BLaER1 (cell line): Measurements from ENCODE around the gene FGD4.
"Not testable (repeated sequence)": the region's sequence is repeated elsewhere in the genome, so short reads cannot be mapped to it uniquely, and the experiment has no call there.

Experiments used
- H3K27ac ChIP-seq: shearing (Covaris generic); formaldehyde crosslinking; 2 replicates; pipeline ENCODE4 v1.8.1; 2022
- H3K27me3 ChIP-seq: shearing (Covaris generic); formaldehyde crosslinking; 2 replicates; pipeline ENCODE4 v1.8.1; 2022
- H3K36me3 ChIP-seq: shearing (Covaris generic); formaldehyde crosslinking; 2 replicates; pipeline ENCODE4 v1.8.1; 2022
- H3K4me1 ChIP-seq: shearing (Covaris generic); formaldehyde crosslinking; 2 replicates; pipeline ENCODE4 v1.8.1; 2022
- H3K4me2 ChIP-seq: shearing (Covaris generic); formaldehyde crosslinking; 2 replicates; pipeline ENCODE4 v1.8.1; 2022
- H3K4me3 ChIP-seq: shearing (Covaris generic); formaldehyde crosslinking; 2 replicates; pipeline ENCODE4 v1.8.1; 2022
- H3K9ac ChIP-seq: shearing (Covaris generic); formaldehyde crosslinking; 2 replicates; pipeline ENCODE4 v1.8.1; 2022
- H3K9me3 ChIP-seq: shearing (Covaris generic); formaldehyde crosslinking; 2 replicates; pipeline ENCODE4 v1.8.1; 2022
- H4K20me1 ChIP-seq: shearing (Covaris generic); formaldehyde crosslinking; 2 replicates; pipeline ENCODE4 v1.8.1; 2022
- Cebpa-rat ChIP-seq: shearing (Covaris generic); IDR thresholded peaks from 2 replicates; pipeline ENCODE4 v1.8.1; 2022

Gene FGD4

DNA sequence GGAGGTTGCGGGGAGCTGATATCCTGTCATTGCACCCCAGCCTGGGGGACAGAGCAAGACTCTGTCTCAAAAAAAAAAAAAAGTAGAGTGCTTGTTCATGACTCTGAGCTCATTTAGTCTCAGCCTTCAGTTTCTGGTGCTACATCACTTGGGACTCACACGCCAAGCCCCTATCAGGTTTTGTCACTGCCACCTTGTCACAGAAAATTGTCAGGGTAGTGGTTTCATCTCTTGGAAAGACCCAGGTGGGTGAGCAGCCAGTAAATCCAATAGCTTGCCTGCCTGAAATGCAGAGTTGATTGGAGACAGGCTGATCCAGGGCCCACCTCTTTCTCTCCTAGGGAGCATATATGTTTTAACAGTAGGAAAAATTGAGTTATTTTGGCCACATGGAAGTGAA is 113.0 kb downstream of the FGD4 start:
- Histone ChIP-seq H3K27me3 (no peaks in the 10 kb centered on the region), H3K27ac (no peak overlapping the region), H3K36me3 (no peaks in the 10 kb centered on the region), H3K9me3 (no peaks in the 10 kb centered on the region), H3K4me2 (no peak overlapping the region), H3K4me1 (peaks cover 16% of the 10 kb centered on the region), H3K9ac (no peak overlapping the region), H3K4me3 (no peak overlapping the region), H4K20me1 (no peaks in the 10 kb centered on the region)
- no peak for TF ChIP-seq Cebpa-rat

DNA sequence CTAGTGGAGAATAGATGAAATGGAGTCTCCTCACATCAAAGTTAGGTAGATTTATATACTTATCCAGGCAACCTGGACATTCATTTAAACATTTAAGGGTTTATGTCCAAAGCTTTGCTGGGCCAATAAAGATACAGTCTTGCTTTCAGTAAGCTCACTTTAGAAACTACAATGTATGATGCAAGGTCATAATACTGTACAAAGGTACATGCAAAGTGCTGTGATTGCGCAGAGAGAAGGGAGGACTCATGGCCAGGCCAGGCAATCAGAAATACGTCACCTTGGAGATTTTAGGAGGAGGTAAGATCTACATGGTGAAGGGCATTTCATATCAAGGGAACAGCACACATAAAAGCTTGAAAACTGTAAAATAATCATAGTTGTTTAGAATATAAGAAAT is 113.6 kb downstream of the FGD4 start:
- Histone ChIP-seq H3K9me3 (no peaks in the 10 kb centered on the region), H3K36me3 (no peaks in the 10 kb centered on the region), H3K9ac (no peak overlapping the region), H3K27me3 (no peaks in the 10 kb centered on the region), H3K27ac (no peak overlapping the region), H3K4me2 (no peak overlapping the region), H4K20me1 (no peaks in the 10 kb centered on the region), H3K4me1 (peaks cover 16% of the 10 kb centered on the region), H3K4me3 (no peak overlapping the region)
- no peak for TF ChIP-seq Cebpa-rat

DNA sequence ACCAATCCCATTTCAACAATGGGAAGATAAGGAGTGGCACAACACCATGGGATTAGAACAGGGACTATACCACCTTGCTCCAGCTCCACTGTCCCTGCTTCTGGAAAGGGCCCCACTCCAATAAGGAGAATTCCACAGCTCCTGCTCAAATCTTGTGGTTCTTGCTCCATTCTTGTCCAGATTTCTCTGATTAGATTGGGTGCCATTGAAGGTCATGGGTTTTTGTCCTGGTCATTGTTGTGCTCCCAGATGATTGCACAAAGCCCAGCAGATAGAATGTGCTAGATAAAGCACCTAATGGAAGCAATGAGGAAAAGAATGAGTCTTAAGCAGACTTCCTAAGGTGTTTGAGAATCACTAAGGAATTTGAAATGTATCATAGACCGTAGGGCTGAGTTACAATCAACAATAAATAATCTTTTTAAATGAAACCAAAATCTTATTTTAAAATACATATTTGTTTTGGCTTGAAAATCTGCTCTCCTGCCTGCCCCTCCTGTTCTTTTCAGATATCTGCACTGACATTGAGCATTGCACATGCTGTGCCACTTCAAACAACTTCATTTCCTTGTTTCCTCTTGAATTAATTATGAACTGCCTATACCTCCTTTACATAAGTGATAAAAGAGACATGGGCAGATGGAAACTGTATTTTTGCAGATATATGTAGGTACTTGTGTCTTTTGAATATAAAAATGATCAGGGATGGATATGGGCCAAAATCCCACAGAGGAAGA is 115.9 kb downstream of the FGD4 start:
- Histone ChIP-seq H3K27me3 (no peaks in the 10 kb centered on the region), H3K27ac (no peak overlapping the region), H4K20me1 (no peaks in the 10 kb centered on the region), H3K36me3 (no peaks in the 10 kb centered on the region), H3K9ac (no peak overlapping the region), H3K4me1 (peaks cover 19% of the 10 kb centered on the region), H3K4me3 (no peak overlapping the region), H3K4me2 (peak overlapping the region; percentile 55), H3K9me3 (no peaks in the 10 kb centered on the region)
- no peak for TF ChIP-seq Cebpa-rat

DNA sequence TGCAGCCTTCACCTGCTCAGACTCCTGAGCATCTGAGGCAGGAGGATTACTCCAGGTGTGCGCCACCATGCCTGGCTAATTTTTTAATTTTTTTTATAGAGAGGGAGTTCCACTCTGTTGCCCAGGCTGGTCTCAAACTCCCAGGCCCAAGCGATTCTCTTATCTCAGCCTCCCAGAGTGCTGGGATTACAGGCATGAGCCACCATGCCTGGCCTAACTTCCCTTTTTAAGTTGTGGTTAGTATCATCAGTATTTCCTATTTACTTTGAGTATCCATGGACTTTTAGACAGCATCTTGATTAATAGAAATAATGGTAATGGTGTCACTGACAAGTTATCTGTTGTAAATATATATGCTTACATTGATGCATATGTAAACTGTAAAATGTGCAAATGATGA is 116.9 kb downstream of the FGD4 start:
- H3K4me2 ChIP-seq, result peak overlapping the region; percentile 55

DNA sequence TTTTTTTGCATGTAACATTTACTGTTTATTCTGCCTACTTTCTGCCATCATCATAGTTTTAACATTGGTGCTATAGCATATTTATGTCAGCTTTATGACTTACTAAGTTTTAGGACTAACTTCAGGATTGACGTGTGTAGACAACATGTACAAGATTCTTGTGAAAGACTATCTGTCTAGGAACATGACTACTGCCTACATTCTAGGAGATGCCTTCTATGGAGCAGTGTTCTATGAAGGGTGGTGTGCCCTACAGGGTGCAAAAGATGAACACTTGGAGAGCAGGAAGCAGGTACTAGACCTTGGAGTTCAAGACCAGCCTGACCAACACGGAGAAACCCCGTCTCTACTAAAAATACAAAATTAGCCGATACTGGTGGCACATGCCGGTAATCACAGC is 118.6 kb downstream of the FGD4 start:
- no peaks in the 10 kb centered on the region for H3K9me3 ChIP-seq
- H3K4me3 ChIP-seq, result no peak overlapping the region
- H4K20me1 ChIP-seq, result no peaks in the 10 kb centered on the region
- no peak overlapping the region for H3K9ac ChIP-seq
- peaks cover 45% of the 10 kb centered on the region for H3K4me1 ChIP-seq
- no peak overlapping the region for H3K27ac ChIP-seq
- no peaks in the 10 kb centered on the region for H3K36me3 ChIP-seq
- H3K4me2 ChIP-seq, result no peak overlapping the region
- no peak for TF ChIP-seq Cebpa-rat
- H3K27me3 ChIP-seq, result no peaks in the 10 kb centered on the region

More for the DNA sequence above, 116.9 kb downstream of the FGD4 start:
- H3K4me3 ChIP-seq, result no peak overlapping the region
- no peaks in the 10 kb centered on the region for H4K20me1 ChIP-seq
- H3K27me3 ChIP-seq, result no peaks in the 10 kb centered on the region
- no peak for TF ChIP-seq Cebpa-rat
- H3K4me1 ChIP-seq, result peaks cover 28% of the 10 kb centered on the region
- no peak overlapping the region for H3K9ac ChIP-seq
- H3K27ac ChIP-seq, result no peak overlapping the region
- no peaks in the 10 kb centered on the region for H3K36me3 ChIP-seq
- no peaks in the 10 kb centered on the region for H3K9me3 ChIP-seq

DNA sequence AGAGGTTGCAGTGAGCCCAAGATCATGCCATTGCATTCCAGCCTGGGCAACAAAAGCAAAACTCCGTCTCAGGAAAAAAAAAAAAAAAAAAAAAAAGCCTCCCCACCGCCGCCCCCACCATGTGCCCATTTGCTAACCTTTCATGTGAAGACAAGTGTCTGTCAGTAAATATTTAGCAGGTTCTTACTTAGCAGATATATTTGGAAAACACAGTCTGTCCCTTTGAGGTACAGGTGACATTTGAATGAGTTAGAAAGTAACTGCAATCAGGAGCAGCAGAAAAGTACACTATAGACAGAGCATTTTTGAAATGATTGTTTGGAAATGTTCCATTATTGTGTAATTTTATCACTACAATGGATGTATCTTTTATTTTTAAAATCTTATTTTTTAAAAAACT is 119.7 kb downstream of the FGD4 start:
- Histone ChIP-seq H3K9me3 (no peaks in the 10 kb centered on the region), H3K27ac (no peak overlapping the region), H3K4me3 (no peak overlapping the region), H3K36me3 (no peaks in the 10 kb centered on the region), H3K9ac (no peak overlapping the region), H3K4me1 (peaks cover 56% of the 10 kb centered on the region), H3K4me2 (no peak overlapping the region), H4K20me1 (no peaks in the 10 kb centered on the region), H3K27me3 (no peaks in the 10 kb centered on the region)
- no peak for TF ChIP-seq Cebpa-rat

DNA sequence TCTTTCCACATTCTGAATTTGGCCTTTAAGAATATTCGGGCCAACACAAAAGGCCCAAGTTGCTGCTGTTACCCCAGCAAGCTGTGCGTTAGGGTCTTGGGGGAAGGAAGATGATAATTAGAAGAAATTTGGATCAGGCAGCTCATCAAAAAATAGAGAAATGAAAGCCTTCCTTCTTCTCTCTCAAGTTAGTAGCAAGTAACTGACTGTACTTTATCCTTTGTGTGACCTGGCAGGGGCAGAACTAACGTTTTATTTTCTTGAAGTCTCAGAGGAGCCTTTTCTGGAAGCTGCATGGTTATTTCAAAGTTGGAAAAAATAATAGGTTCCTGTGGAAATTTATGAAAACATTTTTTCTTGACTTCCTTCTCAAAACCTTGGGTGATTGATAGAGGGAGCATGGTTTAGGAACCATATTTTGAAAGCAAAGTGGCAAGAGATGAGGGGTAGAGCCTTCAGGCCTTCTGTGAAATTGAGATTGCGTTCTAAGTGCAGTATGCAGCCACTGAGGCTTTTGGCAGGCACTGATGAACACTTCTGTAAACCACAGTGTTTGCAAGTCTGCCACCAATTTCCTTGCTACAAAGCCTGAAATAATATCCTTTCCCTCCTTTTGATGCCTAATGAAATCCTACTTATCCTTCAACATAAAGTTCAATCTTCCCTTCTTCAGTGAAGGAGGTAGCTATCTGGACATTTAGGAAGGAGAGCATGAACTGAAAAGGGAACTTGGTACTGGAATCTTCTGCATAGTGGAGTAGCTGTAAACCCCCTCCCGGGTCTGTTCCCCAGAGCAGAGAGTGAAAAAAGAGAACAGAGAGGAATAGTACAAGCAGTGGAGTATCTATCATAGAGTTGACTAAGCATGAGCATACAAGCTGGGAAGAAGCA is 123.2 kb downstream of the FGD4 start:
- H3K4me1 ChIP-seq, result peaks cover 46% of the 10 kb centered on the region
- H3K27ac ChIP-seq, result peak overlapping the region; percentile 77
- TF ChIP-seq Cebpa-rat, result no peak
- no peaks in the 10 kb centered on the region for H3K27me3 ChIP-seq
- H3K9ac ChIP-seq, result peak overlapping the region; percentile 67
- H3K4me2 ChIP-seq, result peak overlapping the region; percentile 71
- H3K4me3 ChIP-seq, result no peak overlapping the region
- peaks cover 6% of the 10 kb centered on the region; the same call in 1 of the 2 replicates for H3K9me3 ChIP-seq
- H4K20me1 ChIP-seq, result no peaks in the 10 kb centered on the region
- H3K36me3 ChIP-seq, result no peaks in the 10 kb centered on the region

DNA sequence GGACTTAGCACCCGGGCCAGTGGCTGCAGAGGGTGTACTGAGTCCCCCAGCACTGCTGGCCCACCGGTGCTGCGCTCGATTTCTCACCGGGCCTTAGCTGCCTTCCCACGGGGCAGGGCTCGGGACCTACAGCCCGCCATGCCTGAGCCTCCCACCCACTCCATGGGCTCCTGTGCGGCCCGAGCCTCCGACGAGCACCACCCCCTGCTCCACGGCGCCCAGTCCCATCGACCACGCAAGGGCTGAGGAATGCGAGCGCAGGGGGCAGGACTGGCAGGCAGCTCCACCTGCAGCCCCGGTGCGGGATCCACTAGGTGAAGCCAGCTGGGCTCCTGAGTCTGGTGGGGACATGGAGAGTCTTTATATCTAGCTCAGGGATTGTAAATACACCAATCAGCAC is 126.4 kb downstream of the FGD4 start:
- not testable (repeated sequence) for H3K4me3 ChIP-seq, H3K9ac ChIP-seq, H3K4me2 ChIP-seq, H3K27me3 ChIP-seq, H3K36me3 ChIP-seq, H4K20me1 ChIP-seq, H3K9me3 ChIP-seq, H3K27ac ChIP-seq
- H3K4me1 ChIP-seq, result peaks cover 46% of the 10 kb centered on the region

DNA sequence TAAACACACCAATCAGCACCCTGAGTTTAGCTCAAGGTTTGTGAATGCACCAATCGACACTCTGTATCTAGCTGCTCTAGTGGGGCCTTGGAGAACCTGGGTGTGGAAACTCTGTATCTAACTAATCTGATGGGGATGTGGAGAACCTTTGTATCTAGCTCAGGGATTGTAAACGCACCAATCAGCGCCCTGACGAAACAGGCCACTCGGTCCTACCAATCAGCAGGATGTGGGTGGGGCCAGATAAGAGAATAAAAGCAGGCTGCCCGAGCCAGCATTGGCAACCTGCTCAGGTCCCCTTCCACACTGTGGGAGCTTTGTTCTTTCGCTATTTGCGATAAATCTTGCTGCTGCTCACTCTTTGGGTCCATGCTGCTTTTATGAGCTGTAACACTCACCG is 127.0 kb downstream of the FGD4 start:
- H3K4me3 ChIP-seq, H3K4me2 ChIP-seq, H3K36me3 ChIP-seq, H3K27ac ChIP-seq, H3K27me3 ChIP-seq, H3K9me3 ChIP-seq, H4K20me1 ChIP-seq, H3K9ac ChIP-seq: not testable (repeated sequence)
- peaks cover 40% of the 10 kb centered on the region for H3K4me1 ChIP-seq

DNA sequence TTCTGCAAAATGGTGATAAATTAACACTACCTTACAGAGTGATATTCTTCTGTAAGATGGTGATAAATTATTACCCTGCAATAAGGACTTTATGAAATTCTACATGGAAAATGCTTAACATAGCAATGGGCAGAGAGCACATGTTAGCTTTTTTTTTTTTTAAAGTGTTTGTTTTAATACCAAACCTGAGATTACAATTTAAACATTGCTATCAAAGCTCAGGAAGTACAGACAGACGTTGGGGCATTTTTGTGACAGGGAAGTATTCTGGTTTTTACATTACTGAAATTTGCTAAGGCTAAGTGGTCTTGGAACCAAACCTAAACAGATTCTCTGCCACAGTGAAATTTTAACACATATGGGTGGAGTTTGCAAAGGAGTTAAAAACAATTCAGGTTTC is 133.1 kb downstream of the FGD4 start:
- H3K9me3 ChIP-seq, result no peaks in the 10 kb centered on the region
- no peak overlapping the region for H3K27ac ChIP-seq
- no peak overlapping the region for H3K4me3 ChIP-seq
- H4K20me1 ChIP-seq, result no peaks in the 10 kb centered on the region
- no peaks in the 10 kb centered on the region for H3K27me3 ChIP-seq
- H3K4me2 ChIP-seq, result no peak overlapping the region
- no peak for TF ChIP-seq Cebpa-rat
- peaks cover 49% of the 10 kb centered on the region for H3K4me1 ChIP-seq
- no peak overlapping the region for H3K9ac ChIP-seq
- no peaks in the 10 kb centered on the region for H3K36me3 ChIP-seq
